ENCODE data around the gene NFIA.

Gene NFIA

DNA sequence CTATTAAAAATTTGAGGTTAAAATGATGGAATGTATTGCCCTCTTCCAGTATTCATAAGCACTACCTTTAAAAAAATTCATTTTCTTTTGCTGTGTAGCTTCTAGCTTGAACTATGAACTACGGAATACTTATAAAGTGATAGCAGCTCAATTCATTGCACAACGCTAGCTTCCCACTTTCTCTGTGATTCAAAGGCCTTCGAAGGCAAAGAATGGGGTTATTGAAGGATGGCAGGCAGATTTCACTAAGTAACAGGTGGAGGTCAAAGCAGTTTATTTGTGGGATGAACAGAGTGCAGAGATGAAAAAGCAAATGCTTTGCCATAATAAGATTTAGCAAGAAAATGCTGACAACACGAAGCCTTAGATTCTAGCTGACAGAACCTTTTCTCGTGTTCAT is 290.6 kb downstream of the NFIA start:
- no peak overlapping the region for H3K27ac ChIP-seq
- H3K4me2 ChIP-seq, result no peak overlapping the region
- H3K4me1 ChIP-seq (ENCODE audit: low read depth, poor library complexity, severe bottlenecking), result peaks cover 13% of the 10 kb centered on the region
- H3K27me3 ChIP-seq (ENCODE audit: insufficient read depth, low read depth), result no peaks in the 10 kb centered on the region
- H2AFZ ChIP-seq (ENCODE audit: low read depth), result no peak overlapping the region
- no peaks in the 10 kb centered on the region for H4K20me1 ChIP-seq (ENCODE audit: insufficient read depth)
- TF ChIP-seq, protein P1, sequence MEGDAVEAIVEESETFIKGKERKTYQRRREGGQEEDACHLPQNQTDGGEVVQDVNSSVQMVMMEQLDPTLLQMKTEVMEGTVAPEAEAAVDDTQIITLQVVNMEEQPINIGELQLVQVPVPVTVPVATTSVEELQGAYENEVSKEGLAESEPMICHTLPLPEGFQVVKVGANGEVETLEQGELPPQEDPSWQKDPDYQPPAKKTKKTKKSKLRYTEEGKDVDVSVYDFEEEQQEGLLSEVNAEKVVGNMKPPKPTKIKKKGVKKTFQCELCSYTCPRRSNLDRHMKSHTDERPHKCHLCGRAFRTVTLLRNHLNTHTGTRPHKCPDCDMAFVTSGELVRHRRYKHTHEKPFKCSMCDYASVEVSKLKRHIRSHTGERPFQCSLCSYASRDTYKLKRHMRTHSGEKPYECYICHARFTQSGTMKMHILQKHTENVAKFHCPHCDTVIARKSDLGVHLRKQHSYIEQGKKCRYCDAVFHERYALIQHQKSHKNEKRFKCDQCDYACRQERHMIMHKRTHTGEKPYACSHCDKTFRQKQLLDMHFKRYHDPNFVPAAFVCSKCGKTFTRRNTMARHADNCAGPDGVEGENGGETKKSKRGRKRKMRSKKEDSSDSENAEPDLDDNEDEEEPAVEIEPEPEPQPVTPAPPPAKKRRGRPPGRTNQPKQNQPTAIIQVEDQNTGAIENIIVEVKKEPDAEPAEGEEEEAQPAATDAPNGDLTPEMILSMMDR (conservative IDR thresholded peaks at IDR 0.05; ENCODE audit: low read depth, low read length), result no peak
- H3K36me3 ChIP-seq (ENCODE audit: insufficient read depth), result no peaks in the 10 kb centered on the region
- no peak overlapping the region for H3K9ac ChIP-seq
- no peak overlapping the region for H3K4me3 ChIP-seq (IDR thresholded peaks at IDR 0.05; ENCODE audit: insufficient read depth, low read depth, low read length)
- H3K79me2 ChIP-seq (ENCODE audit: insufficient read depth, low read depth), result no peaks in the 10 kb centered on the region

DNA sequence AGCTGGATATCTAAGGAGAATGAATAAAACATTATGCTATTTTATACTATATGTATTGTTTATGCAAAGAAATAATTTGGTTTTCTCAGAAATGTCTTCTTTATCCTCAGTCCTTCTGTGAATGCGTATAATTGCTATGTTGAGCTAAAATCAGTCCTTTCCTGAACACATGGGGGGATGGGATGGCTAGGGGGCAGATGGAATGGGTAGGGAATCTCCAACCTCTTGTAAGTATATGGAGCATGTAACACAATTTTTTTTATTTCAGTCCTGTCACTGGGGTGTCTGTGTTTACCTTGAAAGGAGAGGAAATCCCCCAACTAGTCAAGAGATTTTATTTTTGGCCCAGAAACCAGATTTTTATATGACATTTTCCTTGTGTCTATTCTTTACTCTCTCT is 291.8 kb downstream of the NFIA start:
- H3K4me1 ChIP-seq (ENCODE audit: low read depth, poor library complexity, severe bottlenecking), result peaks cover 14% of the 10 kb centered on the region
- H2AFZ ChIP-seq (ENCODE audit: low read depth), result no peak overlapping the region
- no peaks in the 10 kb centered on the region for H3K27me3 ChIP-seq (ENCODE audit: insufficient read depth, low read depth)
- H3K36me3 ChIP-seq (ENCODE audit: insufficient read depth), result no peaks in the 10 kb centered on the region
- no peak overlapping the region for H3K4me2 ChIP-seq
- H4K20me1 ChIP-seq (ENCODE audit: insufficient read depth), result no peaks in the 10 kb centered on the region
- no peak overlapping the region for H3K4me3 ChIP-seq (IDR thresholded peaks at IDR 0.05; ENCODE audit: insufficient read depth, low read depth, low read length)
- no peak overlapping the region for H3K9ac ChIP-seq
- no peak overlapping the region for H3K27ac ChIP-seq
- TF ChIP-seq, protein P1 (conservative IDR thresholded peaks at IDR 0.05; ENCODE audit: low read depth, low read length), result no peak
- H3K79me2 ChIP-seq (ENCODE audit: insufficient read depth, low read depth), result no peaks in the 10 kb centered on the region

DNA sequence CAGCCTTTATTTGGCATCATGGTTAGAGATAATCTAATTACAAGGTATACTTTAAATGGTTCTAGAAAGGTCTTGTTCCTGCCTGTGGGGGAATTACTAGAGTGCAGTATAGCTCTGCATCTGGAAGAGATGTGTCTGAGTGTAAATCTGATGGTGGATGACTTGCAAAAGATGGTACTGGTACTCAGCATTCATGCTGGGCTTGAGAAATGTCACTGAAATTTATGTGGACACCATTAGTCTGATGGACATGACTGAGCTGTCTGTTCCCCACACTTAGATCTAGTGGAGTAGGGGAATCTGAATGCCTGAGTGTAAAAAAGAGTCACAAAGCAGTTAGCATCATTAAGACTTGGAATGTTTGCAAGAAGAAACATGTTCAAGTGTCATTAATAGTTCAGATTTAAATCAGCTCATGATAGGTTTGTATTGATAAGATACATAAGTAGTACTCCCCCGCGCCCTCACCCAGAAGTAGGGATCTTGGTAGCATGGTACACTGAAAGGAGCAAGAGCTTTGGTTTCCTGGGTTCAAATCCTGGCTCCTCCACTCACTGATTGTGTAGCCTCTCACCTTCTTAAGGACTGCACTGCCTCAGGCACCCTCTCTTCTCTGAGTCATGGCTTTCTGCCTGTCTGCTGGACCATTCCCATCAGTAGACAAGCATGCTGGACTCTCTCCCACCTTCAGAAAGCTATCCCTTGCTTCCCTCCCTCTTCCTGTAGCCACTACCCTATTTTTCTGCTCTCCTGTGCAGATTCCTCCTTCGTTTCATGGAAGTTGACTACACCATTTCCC is 292.9 kb downstream of the NFIA start:
- H3K36me3 ChIP-seq (ENCODE audit: insufficient read depth), result no peaks in the 10 kb centered on the region

DNA sequence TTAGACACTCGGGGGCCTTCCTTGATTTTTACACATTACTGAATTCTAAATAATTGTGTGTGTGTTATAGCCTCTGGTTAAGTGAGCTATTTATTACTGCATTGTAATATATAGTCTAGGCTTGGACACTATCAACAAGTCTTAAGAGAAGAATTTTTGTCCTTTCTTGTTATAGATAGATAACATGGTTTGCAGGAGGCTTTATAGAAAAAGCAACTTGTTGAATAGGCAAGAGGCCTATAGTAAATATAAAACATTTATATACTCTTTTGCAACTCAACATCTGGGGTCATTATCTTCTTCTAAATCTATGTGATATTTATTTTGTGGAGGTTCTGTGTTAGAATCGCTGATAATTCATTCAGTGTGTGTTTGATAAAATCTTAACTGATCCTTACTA is 293.8 kb downstream of the NFIA start:
- H2AFZ ChIP-seq (ENCODE audit: low read depth), result no peak overlapping the region
- no peaks in the 10 kb centered on the region for H3K36me3 ChIP-seq (ENCODE audit: insufficient read depth)
- TF ChIP-seq, protein P1 (conservative IDR thresholded peaks at IDR 0.05; ENCODE audit: low read depth, low read length), result no peak
- no peak overlapping the region for H3K27ac ChIP-seq
- H3K4me3 ChIP-seq (IDR thresholded peaks at IDR 0.05; ENCODE audit: insufficient read depth, low read depth, low read length), result no peak overlapping the region
- no peaks in the 10 kb centered on the region for H3K79me2 ChIP-seq (ENCODE audit: insufficient read depth, low read depth)
- no peaks in the 10 kb centered on the region for H4K20me1 ChIP-seq (ENCODE audit: insufficient read depth)
- no peaks in the 10 kb centered on the region for H3K27me3 ChIP-seq (ENCODE audit: insufficient read depth, low read depth)
- H3K9ac ChIP-seq, result no peak overlapping the region
- H3K4me2 ChIP-seq, result no peak overlapping the region
- H3K4me1 ChIP-seq (ENCODE audit: low read depth, poor library complexity, severe bottlenecking), result peaks cover 14% of the 10 kb centered on the region

More for the DNA sequence above, 292.9 kb downstream of the NFIA start:
- Histone ChIP-seq H3K4me1 (ENCODE audit: low read depth, poor library complexity, severe bottlenecking) (peaks cover 14% of the 10 kb centered on the region), H2AFZ (ENCODE audit: low read depth) (no peak overlapping the region), H3K9ac (no peak overlapping the region), H4K20me1 (ENCODE audit: insufficient read depth) (no peaks in the 10 kb centered on the region), H3K27me3 (ENCODE audit: insufficient read depth, low read depth) (no peaks in the 10 kb centered on the region), H3K4me3 (IDR thresholded peaks at IDR 0.05; ENCODE audit: insufficient read depth, low read depth, low read length) (no peak overlapping the region), H3K27ac (no peak overlapping the region), H3K79me2 (ENCODE audit: insufficient read depth, low read depth) (no peaks in the 10 kb centered on the region), H3K4me2 (no peak overlapping the region)
- TF ChIP-seq, protein P1 (conservative IDR thresholded peaks at IDR 0.05; ENCODE audit: low read depth, low read length), result no peak
